Osteocyte (in vitro differentiated cells): ENCODE results near the gene YIPF3. TPM values are rescaled to one million over a fixed set of nuclear protein-coding genes. Genes with fewer than 3 reads are reported as not detected.

Experiments used
- DNase-seq: peaks from one replicate; pipeline ENCODE4 v3.0.0; 2021; ENCODE audit warnings: mixed read lengths; ENCODE audit not compliant: unreplicated experiment; ENCODE audit errors: extremely low spot score
- H3K27ac Mint-ChIP-seq: one replicate; pipeline ENCODE4 v1.8.0; 2021; ENCODE audit warnings: mild to moderate bottlenecking, mixed read lengths; ENCODE audit not compliant: unreplicated experiment
- H3K27me3 Mint-ChIP-seq: one replicate; pipeline ENCODE4 v1.8.0; 2021; ENCODE audit warnings: mixed read lengths; ENCODE audit not compliant: unreplicated experiment
- H3K36me3 Mint-ChIP-seq: one replicate; pipeline ENCODE4 v1.8.0; 2021; ENCODE audit warnings: mixed read lengths; ENCODE audit not compliant: unreplicated experiment
- H3K4me1 Mint-ChIP-seq: one replicate; pipeline ENCODE4 v1.8.0; 2021; ENCODE audit warnings: mixed read lengths; ENCODE audit not compliant: unreplicated experiment
- H3K4me3 Mint-ChIP-seq: one replicate; pipeline ENCODE4 v1.8.0; 2021; ENCODE audit warnings: mild to moderate bottlenecking, moderate library complexity, mixed read lengths; ENCODE audit not compliant: unreplicated experiment
- H3K9me3 Mint-ChIP-seq: one replicate; pipeline ENCODE4 v1.8.0; 2021; ENCODE audit warnings: mixed read lengths; ENCODE audit not compliant: unreplicated experiment
- total RNA-seq: library from RNA; stranded (reverse); gene quantifications from 2 replicates; pipeline ENCODE4 v1.2.1, GENCODE V29; 2021
- TF ChIP-seq, protein P1 (sequence below): fragments of 200-600 bp; sonication (generic); IDR thresholded peaks from 2 replicates; pipeline ENCODE4 v1.5.0; 2021; ENCODE audit warnings: antibody characterized with exemption, mild to moderate bottlenecking, moderate library complexity

YIPF3 gene
- total RNA-seq, 1 donor from 2014 or later: 148 TPM

DNA sequence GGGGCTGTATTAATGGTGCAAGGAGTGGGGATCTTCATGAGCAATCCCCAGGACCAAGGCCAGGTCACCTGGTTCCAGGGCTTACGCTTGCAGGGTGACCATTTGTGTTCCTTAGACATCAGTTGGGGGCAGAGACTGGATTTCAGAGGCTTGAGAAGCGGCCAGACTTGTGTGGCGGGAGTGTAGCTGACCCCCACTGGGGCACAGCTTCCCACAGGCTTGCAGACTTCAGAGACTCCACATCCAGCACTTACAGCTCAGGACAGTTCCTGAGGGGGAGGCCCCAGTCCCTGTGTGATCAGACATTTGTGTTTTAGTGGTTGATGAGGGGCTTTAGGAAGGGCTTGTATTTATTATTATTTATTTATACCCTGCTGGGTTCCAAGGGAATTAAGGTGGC, 24.1 kb downstream of the YIPF3 start:
- H3K4me3 Mint-ChIP-seq: no peak overlapping the region
- TF ChIP-seq, protein P1, sequence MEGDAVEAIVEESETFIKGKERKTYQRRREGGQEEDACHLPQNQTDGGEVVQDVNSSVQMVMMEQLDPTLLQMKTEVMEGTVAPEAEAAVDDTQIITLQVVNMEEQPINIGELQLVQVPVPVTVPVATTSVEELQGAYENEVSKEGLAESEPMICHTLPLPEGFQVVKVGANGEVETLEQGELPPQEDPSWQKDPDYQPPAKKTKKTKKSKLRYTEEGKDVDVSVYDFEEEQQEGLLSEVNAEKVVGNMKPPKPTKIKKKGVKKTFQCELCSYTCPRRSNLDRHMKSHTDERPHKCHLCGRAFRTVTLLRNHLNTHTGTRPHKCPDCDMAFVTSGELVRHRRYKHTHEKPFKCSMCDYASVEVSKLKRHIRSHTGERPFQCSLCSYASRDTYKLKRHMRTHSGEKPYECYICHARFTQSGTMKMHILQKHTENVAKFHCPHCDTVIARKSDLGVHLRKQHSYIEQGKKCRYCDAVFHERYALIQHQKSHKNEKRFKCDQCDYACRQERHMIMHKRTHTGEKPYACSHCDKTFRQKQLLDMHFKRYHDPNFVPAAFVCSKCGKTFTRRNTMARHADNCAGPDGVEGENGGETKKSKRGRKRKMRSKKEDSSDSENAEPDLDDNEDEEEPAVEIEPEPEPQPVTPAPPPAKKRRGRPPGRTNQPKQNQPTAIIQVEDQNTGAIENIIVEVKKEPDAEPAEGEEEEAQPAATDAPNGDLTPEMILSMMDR: no peak
- no peaks in the 10 kb centered on the region for H3K27me3 Mint-ChIP-seq
- H3K36me3 Mint-ChIP-seq: peaks cover 2% of the 10 kb centered on the region
- no peaks in the 10 kb centered on the region for H3K9me3 Mint-ChIP-seq
- H3K27ac Mint-ChIP-seq: peak overlapping the region; percentile 84
- H3K4me1 Mint-ChIP-seq: peaks cover 74% of the 10 kb centered on the region
- no peak for DNase-seq

DNA sequence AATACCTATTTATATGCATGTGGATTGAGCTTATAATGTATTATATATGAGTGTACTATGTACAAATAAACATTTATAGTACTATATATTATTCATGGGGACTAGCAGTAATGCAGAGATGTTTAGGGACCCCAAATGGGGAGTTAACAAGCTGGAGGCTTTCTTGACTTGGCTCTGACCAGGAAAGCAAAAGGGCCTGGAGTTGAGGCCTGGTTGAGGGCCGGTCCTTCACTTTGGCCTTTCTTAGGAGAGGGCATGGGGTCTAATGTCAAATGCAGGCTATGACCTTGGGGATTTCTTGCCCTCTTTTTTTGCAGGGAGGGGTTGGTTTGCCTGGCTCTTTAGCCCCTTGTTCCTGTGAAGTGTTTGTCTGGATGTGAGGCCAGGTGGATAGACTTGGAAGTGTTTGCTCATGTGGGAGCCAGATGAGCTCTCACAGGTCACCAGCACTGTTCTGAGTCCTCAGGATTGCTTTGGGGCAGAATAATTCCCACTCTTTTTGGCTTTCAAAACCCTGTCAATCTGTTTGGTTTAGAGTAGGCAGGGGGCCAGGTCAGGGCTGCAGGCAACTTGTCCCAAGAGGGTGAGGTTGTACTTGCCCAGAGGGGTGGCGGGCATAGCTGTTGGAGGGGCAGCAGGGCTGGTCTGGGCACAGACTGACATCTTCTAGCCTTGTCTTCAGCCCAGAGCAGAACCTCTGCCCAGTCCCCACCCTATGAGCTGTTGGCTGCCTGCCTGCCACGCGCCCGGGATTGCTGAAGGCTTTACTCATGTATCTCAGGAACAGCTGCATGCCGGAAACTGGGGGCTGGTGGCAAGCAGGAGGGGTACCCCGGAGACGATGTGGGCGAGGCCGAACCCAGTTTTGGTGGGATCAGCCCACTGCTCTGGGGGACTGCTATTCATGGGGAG, 24.7 kb downstream of the YIPF3 start:
- no peak for DNase-seq
- H3K4me3 Mint-ChIP-seq: peak overlapping the region; percentile 47

DNA sequence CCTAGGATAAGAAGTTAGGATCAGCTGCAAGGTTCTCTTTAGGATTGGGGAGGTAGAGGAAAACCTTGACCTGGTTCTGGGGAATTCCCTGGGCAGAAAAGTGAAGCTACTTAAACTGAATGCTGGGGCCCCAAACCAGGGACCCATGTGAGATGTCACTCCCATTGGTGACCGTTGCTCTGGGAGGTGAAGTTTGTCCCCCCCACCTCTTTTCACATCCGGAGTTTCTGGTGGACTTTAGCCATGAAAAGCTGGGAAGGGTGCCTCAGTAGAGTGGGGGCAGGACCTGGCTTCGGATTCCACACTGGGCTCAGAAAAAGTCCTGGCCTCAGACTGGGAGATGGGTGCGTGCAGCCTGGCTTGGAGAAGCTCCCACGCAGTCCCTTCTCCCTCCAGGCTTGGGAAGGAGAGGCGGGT, 26.2 kb downstream of the YIPF3 start:
- Mint-ChIP-seq H3K27me3 (no peaks in the 10 kb centered on the region), H3K4me1 (peaks cover 53% of the 10 kb centered on the region), H3K9me3 (no peaks in the 10 kb centered on the region), H3K36me3 (peaks cover 2% of the 10 kb centered on the region), H3K27ac (no peak overlapping the region), H3K4me3 (no peak overlapping the region)
- no peak for DNase-seq
- TF ChIP-seq, protein P1: no peak

More for the DNA sequence above, 24.7 kb downstream of the YIPF3 start:
- Mint-ChIP-seq H3K9me3 (no peaks in the 10 kb centered on the region), H3K27me3 (no peaks in the 10 kb centered on the region), H3K36me3 (peaks cover 2% of the 10 kb centered on the region), H3K27ac (peak overlapping the region; percentile 84), H3K4me1 (peaks cover 68% of the 10 kb centered on the region)
- TF ChIP-seq, protein P1: no peak

DNA sequence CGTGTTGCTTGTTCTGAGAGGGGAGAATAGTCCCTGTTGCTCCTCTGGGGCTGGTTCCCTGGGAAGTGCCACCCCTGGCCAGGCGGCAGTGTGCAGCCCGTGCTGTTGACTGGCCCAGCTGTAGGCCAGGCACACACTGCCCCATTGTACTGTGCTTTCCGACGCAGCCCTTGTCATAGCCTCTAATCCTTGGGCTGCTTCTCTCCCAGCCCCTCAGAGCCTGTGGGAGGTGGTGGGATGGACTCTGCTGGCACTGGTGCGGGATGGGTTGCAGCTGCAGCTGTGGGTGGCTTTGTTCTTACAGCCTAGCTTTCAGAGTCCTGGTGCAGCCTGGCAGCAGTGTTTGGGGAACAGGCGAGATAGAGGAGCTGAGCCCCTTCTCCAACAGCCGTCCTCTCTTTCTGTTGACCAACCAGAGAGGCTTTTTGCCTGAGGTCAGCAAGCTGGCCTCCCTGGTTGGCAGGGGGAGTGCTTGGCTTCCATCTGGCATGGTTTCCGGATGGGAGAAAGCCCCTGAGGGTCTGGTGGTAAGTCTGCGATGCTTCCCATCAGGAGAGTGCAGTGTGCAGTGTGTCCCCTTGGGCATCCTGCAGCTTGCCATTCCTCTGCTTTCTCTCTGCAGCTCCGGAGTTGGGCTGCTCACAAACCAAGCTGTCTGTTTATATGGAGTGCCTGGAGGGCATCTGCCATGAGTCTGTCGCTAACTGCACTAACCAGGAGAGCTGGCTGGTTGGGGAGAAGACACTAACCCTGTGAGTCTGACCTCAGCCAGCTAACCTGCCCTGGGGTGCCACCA, 27.3 kb downstream of the YIPF3 start:
- Mint-ChIP-seq H3K9me3 (no peaks in the 10 kb centered on the region), H3K36me3 (peaks cover 2% of the 10 kb centered on the region)

More for the DNA sequence above, 27.3 kb downstream of the YIPF3 start:
- TF ChIP-seq, protein P1: no peak
- Mint-ChIP-seq H3K4me1 (peaks cover 42% of the 10 kb centered on the region), H3K27ac (peak overlapping the region; percentile 42), H3K27me3 (no peaks in the 10 kb centered on the region), H3K4me3 (no peak overlapping the region)
- DNase-seq: no peak
